ENCODE results near the gene CALML5.
"Not testable (repeated sequence)": the region's sequence is repeated elsewhere in the genome, so short reads cannot be mapped to it uniquely, and the experiment has no call there.

Gene CALML5

GRCh38 chr10:5479481-5480161 lies 19.7 kb downstream of the CALML5 start:
- no peak for DNase-seq

DNA sequence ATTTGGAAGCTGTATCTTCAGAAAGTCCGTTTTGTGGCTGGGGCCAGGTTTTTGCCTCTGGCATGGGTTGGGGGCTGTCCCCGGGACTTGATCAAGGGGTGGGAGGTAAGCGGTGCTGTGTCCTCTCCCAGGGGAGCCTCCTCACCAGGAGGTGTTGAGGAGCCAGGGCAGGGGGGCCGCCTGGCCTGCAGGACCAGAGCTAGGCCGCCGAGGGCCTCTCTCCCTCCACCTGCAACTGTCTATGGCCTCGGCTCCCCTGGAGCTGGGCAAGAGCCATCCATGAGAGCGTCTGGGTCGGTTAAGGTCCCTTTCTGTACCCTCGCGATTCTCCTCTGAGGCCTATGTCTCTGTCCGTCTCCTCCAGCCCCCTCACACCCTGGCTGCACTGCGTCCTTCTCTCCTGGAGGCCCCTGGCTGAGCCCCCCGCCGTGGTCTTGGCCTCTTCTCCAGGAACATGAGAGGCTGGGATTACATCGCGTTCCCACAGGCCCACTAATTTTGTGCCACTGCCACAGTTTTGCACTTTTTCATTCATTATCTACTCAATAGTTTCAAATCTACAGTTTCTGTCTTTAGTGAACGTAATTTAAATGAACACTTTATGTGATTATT lies 20.6 kb downstream of the CALML5 start:
- no peak for DNase-seq

DNA sequence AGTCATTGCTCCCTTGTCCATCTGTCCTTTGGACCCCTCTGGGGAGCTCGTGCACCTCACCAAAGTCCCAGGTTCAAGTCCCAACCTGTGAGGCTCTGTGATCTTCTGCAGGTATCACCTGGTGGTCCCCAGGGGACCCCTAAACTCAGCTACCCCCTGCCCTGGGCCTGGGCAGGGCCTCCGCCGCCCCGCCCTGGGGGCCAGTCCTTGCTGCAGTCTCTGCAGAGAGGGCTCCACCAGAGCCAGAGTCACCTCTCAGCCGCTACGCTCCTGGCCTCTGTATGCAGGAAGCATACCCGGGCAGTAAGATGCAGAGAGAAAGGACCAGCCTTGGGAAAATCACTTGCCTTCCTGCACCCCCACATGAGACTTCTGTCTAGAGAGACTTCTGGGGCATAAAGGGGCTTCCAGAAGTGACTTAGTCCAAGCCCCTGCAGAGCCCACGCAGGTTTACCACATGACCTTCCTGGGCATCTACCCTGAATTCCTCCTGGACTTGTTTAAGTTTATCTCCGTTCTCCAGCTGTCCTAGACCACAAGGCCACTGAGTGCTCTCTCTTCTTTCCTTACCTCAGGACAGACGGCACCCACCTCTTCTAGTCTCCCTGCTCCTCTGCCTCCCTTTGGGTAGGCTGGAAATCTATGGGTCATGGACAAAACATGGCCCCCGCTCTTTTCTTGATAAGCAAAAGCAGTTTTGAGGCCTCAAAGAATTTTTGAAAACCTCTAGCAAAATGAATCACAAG lies 21.2 kb downstream of the CALML5 start:
- no peak for DNase-seq

DNA sequence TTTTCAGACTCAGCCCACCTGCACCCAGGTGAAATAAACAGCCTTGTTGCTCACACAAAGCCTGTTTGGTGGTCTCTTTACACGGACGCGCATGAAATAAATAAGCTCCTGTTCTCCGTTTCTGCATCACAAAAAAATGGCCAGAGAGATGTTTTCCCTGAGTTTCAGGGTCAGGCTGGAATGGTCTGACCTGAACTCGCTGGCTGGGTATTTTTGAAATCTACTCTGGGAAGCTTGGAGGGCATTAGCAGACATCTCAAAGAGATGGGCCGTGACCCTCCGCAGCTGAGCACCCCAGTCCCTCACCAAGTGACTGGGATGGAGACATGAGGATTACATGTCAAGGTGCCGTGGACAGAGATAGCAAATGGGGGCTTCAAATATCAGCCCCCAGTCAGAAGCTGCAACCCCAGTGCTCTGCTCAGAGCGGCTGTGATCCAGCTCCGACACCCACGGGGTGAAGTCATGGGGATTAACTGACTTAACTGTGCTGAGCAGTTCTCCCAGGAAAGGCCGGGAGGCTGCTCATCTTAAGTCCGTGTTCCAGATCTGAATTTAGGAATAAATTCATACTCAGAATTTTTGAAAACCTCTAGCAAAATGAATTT lies 22.3 kb downstream of the CALML5 start:
- DNase-seq: no peak

- not testable (repeated sequence) for DNase-seq
These were observed 23.2 kb downstream of the CALML5 start for GRCh38 chr10:5475974-5476807.

- DNase-seq: not testable (repeated sequence)
These were observed 24.3 kb downstream of the CALML5 start for GRCh38 chr10:5475088-5475487.

DNA sequence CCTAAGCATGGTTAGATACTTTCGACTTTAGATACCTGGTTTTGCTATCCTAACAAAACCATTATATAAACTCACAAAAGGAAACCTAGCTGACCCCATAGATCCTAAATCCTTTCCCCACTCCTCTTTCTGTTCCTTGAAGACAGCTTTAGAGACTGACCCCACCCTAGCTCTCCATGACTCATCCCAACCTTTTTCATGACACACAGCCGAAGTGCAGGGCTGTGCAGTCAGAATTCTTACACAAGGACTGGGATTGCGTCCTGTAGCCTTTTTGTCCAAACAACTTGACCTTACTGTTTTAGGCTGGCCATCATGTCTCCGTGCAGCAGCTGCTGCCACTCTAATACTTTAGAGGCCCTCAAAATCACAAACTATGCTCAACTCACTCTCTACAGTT lies 24.7 kb downstream of the CALML5 start:
- DNase-seq: not testable (repeated sequence)

DNA sequence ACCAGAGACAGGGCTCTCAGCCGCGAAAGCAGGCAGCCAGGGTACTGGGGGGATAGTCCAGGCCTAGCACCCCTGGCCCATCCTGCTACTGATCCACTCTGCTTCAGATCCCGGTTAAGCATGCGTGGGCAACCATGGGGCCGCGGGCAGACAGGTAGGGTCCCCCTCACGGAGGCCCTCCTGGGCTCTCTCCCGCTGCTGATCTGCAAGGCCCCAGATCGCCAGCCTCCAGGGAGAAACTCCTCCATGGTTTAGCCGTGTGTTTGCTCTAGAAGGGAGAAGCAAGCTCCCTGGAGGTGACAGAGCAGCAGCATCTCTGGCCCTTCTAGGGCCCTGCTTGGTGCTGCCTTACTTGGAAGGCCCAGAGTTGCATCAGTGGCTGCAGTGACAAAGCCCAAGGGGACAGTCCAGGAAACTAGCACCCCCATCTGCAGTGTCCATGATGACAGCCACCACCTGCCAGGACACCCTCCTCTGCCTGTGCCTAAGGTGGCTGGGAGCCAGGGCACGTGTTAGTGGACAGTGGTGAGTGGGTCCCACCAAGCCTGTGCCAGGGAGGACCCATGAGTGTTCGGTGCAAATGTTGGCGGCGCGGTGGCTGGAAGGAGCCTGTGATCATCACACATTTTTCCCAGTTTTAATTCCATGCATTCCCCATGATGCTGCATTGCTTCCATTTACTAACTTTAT lies 29.2 kb downstream of the CALML5 start:
- no peak for DNase-seq

DNA sequence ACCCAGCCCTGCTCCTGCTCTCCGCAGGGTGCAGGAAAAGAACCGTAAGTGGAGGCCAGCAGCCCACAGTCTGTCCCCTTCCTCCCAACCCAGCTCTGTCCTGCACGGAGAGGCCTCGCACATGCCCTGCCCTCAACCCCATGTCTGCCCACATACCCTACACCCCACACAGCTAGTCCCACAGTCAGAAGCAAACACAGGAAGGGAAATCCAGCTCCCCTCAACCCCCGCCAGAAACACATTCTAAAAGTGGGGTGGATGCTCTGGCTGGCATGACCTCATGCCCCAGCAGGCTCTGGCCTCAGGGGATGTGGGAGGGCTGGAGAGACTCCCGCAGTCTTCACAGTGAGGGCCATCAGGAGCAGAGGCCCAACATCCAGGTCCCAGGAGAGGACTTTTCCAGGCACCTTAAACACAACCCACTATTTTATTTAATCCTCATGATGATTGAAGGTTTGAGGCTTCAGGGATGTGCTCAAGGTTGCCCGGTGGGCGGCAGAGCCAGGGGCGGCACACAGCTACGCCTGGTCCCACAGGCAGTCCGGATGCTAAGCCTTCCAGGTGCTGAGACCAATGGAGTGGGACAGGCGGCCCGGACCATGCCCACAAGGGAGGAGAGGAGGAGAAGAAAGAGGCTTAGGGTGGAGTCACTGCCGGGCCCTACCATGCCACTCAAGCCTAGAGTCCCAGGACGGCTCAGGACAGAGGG lies 29.9 kb downstream of the CALML5 start:
- DNase-seq: no peak

DNA sequence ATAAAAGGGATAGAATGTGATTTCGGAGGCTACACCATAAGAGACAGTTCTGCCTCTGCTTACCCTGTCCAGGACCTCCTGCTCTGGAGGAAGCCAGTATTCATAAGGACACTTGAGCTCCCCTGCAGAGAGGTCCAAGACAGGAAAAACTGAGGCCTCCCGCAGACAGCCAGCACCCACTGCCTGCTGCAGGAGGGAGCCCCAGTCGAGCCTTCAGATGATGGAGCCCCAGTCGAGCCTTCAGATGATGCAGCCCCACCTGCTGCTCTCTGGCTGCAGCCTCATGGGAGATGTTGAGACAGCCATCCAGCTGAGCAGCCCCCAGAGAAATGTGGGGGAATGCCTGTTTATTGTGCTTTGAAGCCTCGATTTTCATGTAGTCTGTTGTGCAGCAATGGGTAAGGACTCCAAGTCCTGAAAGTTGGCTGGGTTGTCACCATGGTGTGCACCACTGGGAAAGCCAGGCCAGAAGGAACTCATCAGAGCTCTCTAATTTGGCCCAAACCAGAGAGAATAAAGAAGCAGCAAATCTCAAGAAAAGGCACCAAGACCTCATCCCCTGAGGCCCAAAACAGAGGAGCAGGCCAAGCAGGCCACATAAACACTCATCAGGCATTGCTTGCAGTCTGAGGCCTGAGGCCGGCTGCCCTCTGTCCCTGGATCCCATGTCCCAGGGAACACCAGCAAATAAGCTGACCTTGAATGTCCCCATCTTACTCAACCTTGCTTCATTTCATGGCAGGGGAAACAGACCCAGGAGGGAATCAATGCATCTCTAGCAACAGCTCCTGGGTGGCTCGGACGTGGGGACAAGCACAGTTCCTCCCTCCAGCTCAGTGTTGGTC lies 30.9 kb downstream of the CALML5 start:
- no peak for DNase-seq

DNA sequence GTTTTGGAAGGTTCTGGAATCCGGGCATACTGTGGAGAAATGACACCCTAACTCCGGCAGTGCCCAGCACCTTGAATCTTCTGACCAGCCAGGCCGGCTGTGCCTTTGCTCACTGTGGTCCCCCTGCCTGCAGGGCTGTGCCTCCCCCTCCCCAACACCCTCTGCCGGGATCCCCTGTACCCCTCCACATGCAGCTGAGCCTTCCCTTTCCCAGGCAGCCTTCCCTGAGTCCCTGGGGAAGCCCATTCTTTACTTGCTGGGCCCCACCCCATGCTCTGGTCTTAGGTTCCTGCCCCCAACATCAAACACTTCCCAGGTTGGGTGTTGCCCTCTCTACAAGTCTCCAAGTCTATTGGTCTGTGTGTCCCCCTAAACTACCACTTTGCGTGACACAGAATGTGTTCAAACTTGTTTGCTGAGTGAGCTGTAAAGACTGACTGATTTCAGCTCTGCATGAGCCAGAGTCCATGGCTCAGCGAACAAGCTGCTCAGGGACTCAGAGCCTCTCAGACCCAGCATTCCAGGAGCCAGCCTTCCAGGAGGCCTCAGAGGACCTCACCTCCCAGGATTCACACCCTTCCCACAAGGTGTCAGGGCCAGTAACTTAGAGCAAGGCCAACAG lies 31.6 kb downstream of the CALML5 start:
- DNase-seq: no peak

- no peak for DNase-seq
These were observed 32.2 kb downstream of the CALML5 start for GRCh38 chr10:5467207-5467535.

GRCh38 chr10:5466451-5467206 lies 32.7 kb downstream of the CALML5 start:
- no peak for DNase-seq

DNA sequence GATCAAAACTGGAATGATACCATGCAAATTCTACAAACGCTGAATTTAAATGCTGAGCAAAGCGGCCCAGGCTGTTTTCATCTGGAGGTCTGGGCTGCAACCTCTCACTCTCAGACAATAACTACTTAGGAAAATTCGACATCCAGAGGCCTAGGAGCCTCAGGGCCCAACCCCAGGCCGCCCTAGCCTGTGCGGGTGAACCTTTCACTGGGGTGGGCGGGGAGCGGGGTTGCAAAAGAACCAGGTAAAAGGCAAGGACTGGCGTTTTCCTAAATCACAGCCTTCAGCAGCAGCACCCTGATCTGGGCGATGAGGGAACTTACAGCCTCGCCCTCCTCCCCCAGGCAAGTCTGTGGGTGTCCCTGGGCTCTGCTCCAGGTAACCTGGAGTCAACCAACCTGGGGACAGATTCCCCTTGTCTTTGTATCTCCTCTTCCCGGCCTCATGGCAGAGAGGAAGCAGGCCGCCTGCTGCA lies 33.4 kb downstream of the CALML5 start:
- DNase-seq: no peak

DNA sequence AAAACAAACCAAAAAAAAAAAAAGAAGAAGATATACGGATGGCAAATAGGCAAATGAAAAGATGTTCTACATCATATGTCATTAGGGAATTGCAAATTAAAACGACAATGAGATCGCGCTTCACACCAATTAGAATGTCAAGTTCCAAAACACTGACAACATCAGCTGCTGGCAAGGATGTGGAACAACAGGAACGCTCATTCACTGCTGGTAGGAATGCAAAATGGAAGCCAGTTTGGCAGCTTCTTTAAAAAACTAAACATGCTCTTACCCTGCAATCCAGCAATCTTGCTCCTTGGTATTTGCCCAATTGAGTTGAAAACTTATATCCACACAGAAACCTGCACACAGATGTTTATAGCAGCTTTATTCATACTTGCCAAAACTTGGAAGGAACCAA lies 34.8 kb downstream of the CALML5 start:
- DNase-seq: no peak

DNA sequence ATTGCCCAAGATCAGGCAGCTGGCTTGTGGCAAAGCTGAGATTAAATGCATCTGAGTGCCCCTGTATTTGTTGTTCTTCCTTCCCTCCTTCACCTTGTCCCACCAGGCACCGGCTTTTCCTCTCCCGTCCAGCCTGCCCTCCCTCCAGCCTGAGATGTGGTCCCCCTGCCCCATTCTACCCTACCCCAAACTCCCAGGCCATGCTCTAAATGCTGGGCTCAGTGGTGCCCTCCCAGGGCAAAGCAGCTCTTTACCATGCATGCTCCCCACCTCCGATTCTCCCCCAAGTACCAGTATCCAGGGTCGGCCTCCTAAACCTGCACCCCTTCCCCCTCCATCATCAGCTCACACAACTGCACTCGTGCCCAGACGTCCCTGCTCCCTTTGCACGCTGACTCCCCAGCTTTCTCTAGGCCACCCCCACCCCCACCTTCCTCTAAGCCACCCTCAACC lies 36.5 kb downstream of the CALML5 start:
- no peak for DNase-seq

DNA sequence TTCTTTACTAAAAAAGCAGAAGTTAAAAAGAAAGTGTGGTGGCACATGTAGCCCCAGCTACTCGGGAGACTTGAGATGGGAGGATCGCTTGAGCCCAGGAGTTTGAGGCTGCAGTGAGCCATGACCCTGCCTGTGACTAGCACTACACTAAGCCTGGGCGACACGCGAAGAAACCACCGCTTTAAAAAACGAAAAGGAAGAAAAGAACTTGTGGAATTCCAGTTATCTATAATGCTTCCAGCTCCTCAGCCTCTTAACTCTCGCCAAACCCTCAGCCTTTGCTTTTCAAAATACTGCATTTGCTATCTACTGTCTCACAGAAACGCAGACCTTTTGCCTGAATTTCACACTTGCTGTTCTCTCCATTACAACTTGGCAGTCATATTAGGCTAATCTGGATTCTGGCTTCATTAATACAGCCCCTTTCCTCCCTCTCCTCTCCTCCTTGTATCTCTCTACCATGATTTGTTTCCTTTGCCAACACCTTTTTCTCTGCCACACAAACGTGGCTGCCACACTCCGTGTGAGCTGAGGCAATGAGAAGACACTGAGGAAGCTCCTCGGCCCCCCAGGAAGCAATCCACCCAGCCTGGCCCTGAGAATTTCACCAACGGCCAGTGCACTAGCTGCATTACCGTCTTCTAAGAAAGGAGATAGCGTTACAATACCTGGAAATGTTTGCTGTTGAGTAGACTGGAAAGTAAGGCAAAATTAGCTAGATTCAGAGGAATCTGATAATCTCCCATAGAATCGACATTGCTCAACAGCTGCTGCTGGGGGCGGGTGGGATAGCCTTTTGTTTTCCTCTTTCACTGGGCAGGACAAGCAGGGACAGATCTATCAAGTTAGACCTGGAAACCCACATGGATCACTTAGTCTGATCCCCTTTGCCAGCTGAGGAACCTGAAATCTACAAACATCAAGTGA lies 37.2 kb downstream of the CALML5 start:
- DNase-seq: no peak

DNA sequence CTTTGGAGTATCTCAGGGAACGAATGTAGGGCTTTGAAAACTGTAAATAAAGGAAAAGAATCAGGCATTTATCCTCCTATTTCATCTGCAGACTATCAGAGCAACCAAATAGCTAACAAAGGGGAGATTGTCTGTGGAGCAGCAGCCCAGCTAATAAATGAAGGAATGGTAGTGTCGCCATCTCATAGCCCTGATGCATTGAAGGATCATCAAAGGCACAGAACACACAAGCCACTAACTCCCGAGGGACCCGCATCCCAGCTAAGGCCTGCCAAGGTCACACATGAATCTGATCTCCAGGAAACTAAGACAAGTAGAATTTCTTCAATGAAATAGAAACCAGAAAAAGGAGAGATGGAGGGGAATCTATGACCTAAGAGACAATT lies 38.2 kb downstream of the CALML5 start:
- DNase-seq: no peak
